ENCODE measurements around the gene ANKRD34C. TPM values are rescaled to one million over a fixed set of nuclear protein-coding genes. Genes with fewer than 3 reads are reported as not detected.

The ANKRD34C gene
- total RNA-seq, 4 donors from 2014 or later = not detected

GRCh38 chr15:79322945-79323344 is 40.4 kb downstream of the ANKRD34C start:
- H3K27me3 ChIP-seq = no peaks in the 10 kb centered on the region
- no peaks in the 10 kb centered on the region for H3K4me1 ChIP-seq
- H3K36me3 ChIP-seq = peaks cover 0 to 68% of the 10 kb centered on the region in 2 donors
- WGBS, 2 donors (ENCODE audit: low coverage in 1 of 2) = 94 to 96% methylated on average over 6 of the region's 6 CpGs
- no peaks in the 10 kb centered on the region for H3K9me3 ChIP-seq
- ATAC-seq = no peak
- TF ChIP-seq CTCF (IDR thresholded peaks at IDR 0.05) (no peak), POLR2AphosphoS5 (IDR thresholded peaks at IDR 0.05) (no peak), POLR2A (IDR thresholded peaks at IDR 0.05) (no peak), EP300 (IDR thresholded peaks at IDR 0.05) (no peak)
- H3K27ac ChIP-seq = no peak overlapping the region
- no peak overlapping the region for H3K4me3 ChIP-seq

- no peaks in the 10 kb centered on the region for H3K27me3 ChIP-seq
- no peak overlapping the region for H3K27ac ChIP-seq
- peaks cover 0 to 17% of the 10 kb centered on the region in 2 donors for H3K36me3 ChIP-seq
- WGBS, 2 donors (ENCODE audit: low coverage in 1 of 2) = 71% methylated on average over 2 of the region's 2 CpGs; no CpG with 5 or more reads in 1 of the 2 donors
- no peak for TF ChIP-seq EP300 (IDR thresholded peaks at IDR 0.05)
- TF ChIP-seq CTCF (IDR thresholded peaks at IDR 0.05) = no peak
- no peak for TF ChIP-seq POLR2A (IDR thresholded peaks at IDR 0.05)
- TF ChIP-seq POLR2AphosphoS5 (IDR thresholded peaks at IDR 0.05) = no peak
- H3K9me3 ChIP-seq = peaks cover 0 to 14% (median 0%) of the 10 kb centered on the region in 3 donors
- no peak overlapping the region for H3K4me3 ChIP-seq
- H3K4me1 ChIP-seq = no peaks in the 10 kb centered on the region
- ATAC-seq = no peak
Observed at GRCh38 chr15:79329171-79329611, 46.7 kb downstream of the ANKRD34C start.

Other genes with a start within 250 kb of the ANKRD34C start
- under 1 TPM in 2 of 4 donors, not detected in 2; 0.13 to 0.23 TPM for gene RASGRF1, start 191.9 kb upstream of the ANKRD34C start, total RNA-seq
- 10 to 100 TPM; 14.6 to 31.1 (median 26.7) TPM for gene TMED3, start 28.4 kb downstream of the ANKRD34C start, total RNA-seq
- 1 to 10 TPM in 1 of 4 donors, under 1 TPM in 3; 0.16 to 2.2 (median 0.34) TPM for gene MINAR1, start 149.6 kb downstream of the ANKRD34C start, total RNA-seq

Data from gastroesophageal sphincter (tissue), 4 donors.